Transverse colon (tissue), 4 donors: Measurements from ENCODE around the gene ING1. TPM values are rescaled to one million over a fixed set of nuclear protein-coding genes. Genes with fewer than 3 reads are reported as not detected.

ENCODE experiments used
- DNase-seq: peaks from one replicate; pipeline ENCODE4 v3.0.0-alpha.2; 2019
- H3K27ac ChIP-seq, 4 donors: fragments of 200-600 bp; sonication (generic); 2 replicates each; pipeline ENCODE4 v1.5.1; 2016 to 2018; ENCODE audit warnings: inconsistent platforms in 4 of 4
- H3K27me3 ChIP-seq: fragments of 200-600 bp; sonication (generic); 2 replicates; pipeline ENCODE4 v1.5.1; 2017; ENCODE audit warnings: inconsistent platforms
- H3K36me3 ChIP-seq, 4 donors: fragments of 200-600 bp; sonication (generic); 2 replicates each; pipeline ENCODE4 v1.5.1; 2017 to 2019; ENCODE audit warnings: inconsistent platforms in 4 of 4
- H3K4me1 ChIP-seq, 4 donors: fragments of 200-600 bp; sonication (generic); 2 replicates each; pipeline ENCODE4 v1.5.1; 2017 to 2020; ENCODE audit warnings: inconsistent platforms in 4 of 4
- H3K4me3 ChIP-seq, 4 donors: fragments of 200-600 bp; sonication (generic); 1 replicate in 1 of 4; 2 replicates in 3 of 4; pipeline versions ENCODE4 v1.5.1 to v1.6.1; 2017 to 2019; ENCODE audit warnings: inconsistent platforms in 4 of 4
- H3K9me3 ChIP-seq, 2 donors: fragments of 200-600 bp; sonication (generic); 2 replicates each; pipeline ENCODE4 v1.5.1; 2017 to 2019; ENCODE audit warnings: inconsistent platforms in 2 of 2
- CTCF ChIP-seq, 5 experiments: fragments of 200-600 bp in 3 of 5; fragments of 450-650 bp in 2 of 5; sonication (generic) in 3 of 5; IDR thresholded peaks; 1 replicate in 2 of 5; 2 replicates in 3 of 5; pipeline ENCODE4 v1.5.1; 2016 to 2017; ENCODE audit warnings: antibody characterized with exemption in 5 of 5, inconsistent platforms in 3 of 5, mild to moderate bottlenecking in 2 of 5, moderate library complexity in 1 of 5
- EP300 ChIP-seq: sonication (generic); formaldehyde crosslinking; IDR thresholded peaks from one replicate; pipeline ENCODE4 v1.6.1; 2017; ENCODE audit warnings: antibody characterized with exemption, low read depth
- POLR2A ChIP-seq: fragments of 450-650 bp; IDR thresholded peaks from one replicate; pipeline ENCODE4 v1.6.1; 2016; ENCODE audit warnings: antibody characterized with exemption, mild to moderate bottlenecking, moderate library complexity
- POLR2AphosphoS5 ChIP-seq, 3 donors: sonication (generic); formaldehyde crosslinking; IDR thresholded peaks; one replicate each; pipeline ENCODE4 v1.6.1; 2016; ENCODE audit warnings: antibody characterized with exemption in 3 of 3
- WGBS, 2 donors: methylation state at CpG; one replicate each; pipeline ENCODE4 v1.1.5; 2018; ENCODE audit warnings: low coverage in 1 of 2; 5-methylcytosine and 5-hydroxymethylcytosine counted together
- in situ Hi-C, 4 donors: fragments of 200-750 bp; cut with MboI; loops; one replicate each; pipeline versions ENCODE4 v1.15.0 to v1.15.1; 2017; ENCODE audit warnings: low sequenced_read_pairs in 3 of 4, low pct_ligation_motif_present in 1 of 4, low pct_unique_long_range_greater_than_20kb in 1 of 4
- intact Hi-C: fragments of 100-400 bp; cut with DNase I; formaldehyde crosslinking; loops from one replicate; pipeline ENCODE4 v1.15.1; 2023; ENCODE audit warnings: low total_unique reads
- total RNA-seq, 4 donors: library from RNA; depleted of rRNA; stranded (reverse); fragments of >200 nt; gene quantifications; one replicate each; pipeline ENCODE4 v1.1.0, GENCODE V29; 2016

The ING1 gene
- total RNA-seq, 4 donors from 2014 or later: 14.9 to 35.5 (median 25.8) TPM

- WGBS, 2 donors: 64 to 70% methylated on average over 3 to 11 of the region's 11 CpGs
Observed at GRCh38 chr13:110685305-110686020, 28.0 kb upstream of the ING1 start.

GRCh38 chr13:110687736-110688135, 25.8 kb upstream of the ING1 start:
- in situ Hi-C loops: loop anchor here in 2 of 4 donors (25.0 kb wide), 1 partner anchor 125 kb away; no protein-coding TSS in a partner anchor
- H3K27ac ChIP-seq: no peak overlapping the region
- intact Hi-C loops: loop anchor here (10.0 kb wide), 1 partner anchor 127 kb away; no protein-coding TSS in a partner anchor
- TF ChIP-seq CTCF (IDR thresholded peaks at IDR 0.05): no peak
- no peak for TF ChIP-seq POLR2A
- TF ChIP-seq EP300: no peak
- TF ChIP-seq POLR2AphosphoS5 (IDR thresholded peaks at IDR 0.05): no peak
- peaks cover 0 to 8% (median under 1%) of the 10 kb centered on the region in 4 donors for H3K36me3 ChIP-seq
- H3K4me3 ChIP-seq: no peak overlapping the region
- WGBS, 2 donors: 92 to 95% methylated on average over 11 to 16 of the region's 16 CpGs
- peaks cover 0 to 13% (median 0%) of the 10 kb centered on the region in 4 donors for H3K4me1 ChIP-seq
- H3K27me3 ChIP-seq: no peaks in the 10 kb centered on the region
- DNase-seq: no peak
- no peaks in the 10 kb centered on the region for H3K9me3 ChIP-seq

More at GRCh38 chr13:110685305-110686020, 28.0 kb upstream of the ING1 start:
- intact Hi-C loops: loop anchor here (10.0 kb wide), 1 partner anchor 129 kb away; no protein-coding TSS in a partner anchor
- H3K27ac ChIP-seq: peak overlapping the region; percentile 68 to 80 (median 80)
- no peaks in the 10 kb centered on the region for H3K27me3 ChIP-seq
- peaks cover 0 to 13% (median 0%) of the 10 kb centered on the region in 4 donors for H3K4me1 ChIP-seq
- H3K9me3 ChIP-seq: no peaks in the 10 kb centered on the region
- TF ChIP-seq POLR2A (no peak), POLR2AphosphoS5 (IDR thresholded peaks at IDR 0.05) (peak; percentile 48 to 64 (median 62)), EP300 (peak; percentile 93)
- in situ Hi-C loops: loop anchor here in 2 of 4 donors (25.0 kb wide), 1 partner anchor 127 kb away; no protein-coding TSS in a partner anchor
- H3K4me3 ChIP-seq: no peak overlapping the region
- DNase-seq: no peak
- peaks cover 0 to 17% (median 6%) of the 10 kb centered on the region in 4 donors for H3K36me3 ChIP-seq

- peaks cover 0 to 11% (median 0%) of the 10 kb centered on the region in 4 donors for H3K4me1 ChIP-seq
- H3K36me3 ChIP-seq: peaks cover 0 to 8% (median 0%) of the 10 kb centered on the region in 4 donors
- no peak for DNase-seq
- intact Hi-C loops (loop anchor here (10.0 kb wide), 1 partner anchor 126 kb away; no protein-coding TSS in a partner anchor), in situ Hi-C loops (loop anchor here in 2 of 4 donors (25.0 kb wide), 1 partner anchor 123 kb away; no protein-coding TSS in a partner anchor)
- no peaks in the 10 kb centered on the region for H3K27me3 ChIP-seq
- no peak overlapping the region for H3K27ac ChIP-seq
- 92 to 93% methylated on average over 2 to 9 of the region's 9 CpGs for WGBS, 2 donors
- H3K9me3 ChIP-seq: no peaks in the 10 kb centered on the region
- TF ChIP-seq POLR2A: no peak
- no peak for TF ChIP-seq POLR2AphosphoS5 (IDR thresholded peaks at IDR 0.05)
- no peak for TF ChIP-seq CTCF (IDR thresholded peaks at IDR 0.05)
- TF ChIP-seq EP300: no peak
- H3K4me3 ChIP-seq: no peak overlapping the region
Observed at GRCh38 chr13:110689041-110689440, 24.5 kb upstream of the ING1 start.

- Histone ChIP-seq H3K27ac (no peak overlapping the region), H3K4me3 (no peak overlapping the region), H3K9me3 (no peaks in the 10 kb centered on the region), H3K4me1 (peaks cover 0 to 4% (median 0%) of the 10 kb centered on the region in 4 donors), H3K36me3 (peaks cover 0 to 8% (median 0%) of the 10 kb centered on the region in 4 donors), H3K27me3 (no peaks in the 10 kb centered on the region)
- in situ Hi-C loops: loop anchor here in 2 of 4 donors (25.0 kb wide), 1 partner anchor 123 kb away; no protein-coding TSS in a partner anchor
- WGBS, 2 donors: 86 to 96% methylated on average over 1 to 12 of the region's 12 CpGs
- intact Hi-C loops: loop anchor here (10.0 kb wide), 1 partner anchor 125 kb away; no protein-coding TSS in a partner anchor
- no peak for TF ChIP-seq EP300
- no peak for TF ChIP-seq POLR2AphosphoS5 (IDR thresholded peaks at IDR 0.05)
- TF ChIP-seq CTCF (IDR thresholded peaks at IDR 0.05): no peak
- TF ChIP-seq POLR2A: no peak
- no peak for DNase-seq
Observed at GRCh38 chr13:110689711-110690110, 23.8 kb upstream of the ING1 start.
